HCT116 (cell line): ENCODE data around the gene PSKH1. TPM values are rescaled to one million over a fixed set of nuclear protein-coding genes. Genes with fewer than 3 reads are reported as not detected.
A peak's percentile ranks its signal among the peaks of the same experiment; 100 is the strongest.

Experiments used
- ATAC-seq: fragments of 200-7000 bp; cut with Tn5 transposase; 2 replicates; pipeline ENCODE4 v1.9.1; 2020; ENCODE audit warnings: mild to moderate bottlenecking, moderate library complexity
- BruUV-seq: library from RNA; stranded (reverse); fragments of 400-500 nt; replicated peaks from 2 replicates; lab custom pipeline; 2021; lab: Mats Ljungman, UMichigan
- CTCF ChIA-PET: fragments of 300-600 bp; sonication (Branson Sonifier 250); formaldehyde crosslinking; loops from one replicate; lab custom pipeline; 2021; ENCODE audit warnings: antibody characterized with exemption; lab: Charles Lee
- POLR2A ChIA-PET: fragments of 300-600, 350-600 bp; sonication (Branson Sonifier 250); formaldehyde crosslinking; loops from one replicate; lab custom pipeline; 2021; ENCODE audit warnings: antibody characterized with exemption; lab: Charles Lee
- RAD21 ChIA-PET, 2 experiments: fragments of 300-600 bp; sonication (Branson Sonifier 250); formaldehyde crosslinking; loops; one replicate each; lab custom pipeline; 2023; ENCODE audit warnings: low total read pairs in 2 of 2; ENCODE audit not compliant: uncharacterized antibody in 2 of 2, unreplicated experiment in 2 of 2, low non-redundant PET in 1 of 2; lab: Charles Lee
- DNase-seq: peaks from one replicate; pipeline ENCODE4 v3.0.0-alpha.2; 2010; ENCODE audit warnings: low read depth, low spot score
- H2AFZ ChIP-seq: fragments of 200-600 bp; shearing (Covaris generic), sonication (generic); 2 replicates; pipeline ENCODE4 v1.6.1; 2017; ENCODE audit warnings: low read depth, mixed run types, mixed read lengths, antibody characterized with exemption, low read length; ENCODE audit not compliant: poor library complexity, severe bottlenecking
- H3K27ac ChIP-seq: 2 replicates; pipeline ENCODE4 v1.5.1; 2012; ENCODE audit warnings: low read depth, low read length
- H3K27me3 ChIP-seq: fragments of 200-600 bp; sonication (generic); 2 replicates; pipeline ENCODE4 v1.6.1; 2016; ENCODE audit warnings: mixed run types, low read length, mixed read lengths; ENCODE audit not compliant: insufficient read depth
- H3K36me3 ChIP-seq, 2 experiments: fragments of 200-500 bp in 1 of 2; fragments of 200-600 bp in 1 of 2; sonication (Bioruptor generic) in 1 of 2; sonication (generic) in 1 of 2; 2 replicates each; pipeline versions ENCODE4 v1.5.1 to v1.6.1; 2014 to 2016; ENCODE audit warnings: low read length in 2 of 2, inconsistent platforms in 1 of 2, mixed read lengths in 1 of 2, mixed run types in 1 of 2; ENCODE audit not compliant: insufficient read depth in 2 of 2, control insufficient read depth in 1 of 2
- H3K4me1 ChIP-seq, 2 experiments: fragments of 200-600 bp in 1 of 2; sonication (generic) in 1 of 2; 2 replicates each; pipeline versions ENCODE4 v1.5.1 to v1.6.1; 2012 to 2017; ENCODE audit warnings: low read length in 2 of 2, inconsistent platforms in 1 of 2, mild to moderate bottlenecking in 1 of 2, mixed read lengths in 1 of 2, mixed run types in 1 of 2, moderate library complexity in 1 of 2; ENCODE audit not compliant: insufficient read depth in 2 of 2, control insufficient read depth in 1 of 2
- H3K4me2 ChIP-seq: fragments of 200-600 bp; sonication (generic); 2 replicates; pipeline ENCODE4 v1.6.1; 2017; ENCODE audit warnings: mixed run types, low read length, mixed read lengths
- H3K4me3 ChIP-seq, 2 experiments: fragments of 200-600 bp in 1 of 2; sonication (generic) in 1 of 2; replicated peaks in 1 of 2; 2 replicates each; pipeline ENCODE4 v1.5.1; 2011 to 2016; ENCODE audit warnings: low read length in 2 of 2, control low read depth in 1 of 2, low read depth in 1 of 2, mild to moderate bottlenecking in 1 of 2, mixed read lengths in 1 of 2, mixed run types in 1 of 2
- H3K79me2 ChIP-seq: fragments of 200-600 bp; sonication (generic); 2 replicates; pipeline ENCODE4 v1.6.1; 2017; ENCODE audit warnings: mild to moderate bottlenecking, mixed run types, low read length, moderate library complexity, mixed read lengths; ENCODE audit not compliant: insufficient read depth
- H3K9ac ChIP-seq: fragments of 200-600 bp; sonication (generic); 2 replicates; pipeline ENCODE4 v1.6.1; 2016; ENCODE audit warnings: low read length, mixed read lengths
- H3K9me2 ChIP-seq: fragments of 200-600 bp; sonication (generic), shearing (Covaris generic); 2 replicates; pipeline ENCODE4 v1.6.1; 2017; ENCODE audit warnings: mixed run types, mild to moderate bottlenecking, moderate library complexity; ENCODE audit not compliant: insufficient read depth
- H3K9me3 ChIP-seq, 2 experiments: fragments of 200-500 bp in 1 of 2; fragments of 200-600 bp in 1 of 2; sonication (Bioruptor generic) in 1 of 2; sonication (generic) in 1 of 2; 2 replicates each; pipeline ENCODE4 v1.6.1; 2014 to 2017; ENCODE audit warnings: low read length in 2 of 2, mixed read lengths in 2 of 2, inconsistent platforms in 1 of 2, low read depth in 1 of 2, mild to moderate bottlenecking in 1 of 2, mixed run types in 1 of 2, moderate library complexity in 1 of 2; ENCODE audit not compliant: control insufficient read depth in 1 of 2, insufficient read depth in 1 of 2
- H4K20me1 ChIP-seq: fragments of 200-600 bp; sonication (generic), shearing (Covaris generic); 2 replicates; pipeline ENCODE4 v1.6.1; 2017; ENCODE audit warnings: mixed run types, mild to moderate bottlenecking, moderate library complexity; ENCODE audit not compliant: insufficient read depth
- EGR1 ChIP-seq: IDR thresholded peaks from 2 replicates; pipeline ENCODE4 v1.6.1; 2012; ENCODE audit warnings: low read depth
- MAX ChIP-seq: IDR thresholded peaks from 2 replicates; pipeline ENCODE4 v1.6.1; 2012
- POLR2A ChIP-seq: IDR thresholded peaks from 2 replicates; pipeline ENCODE4 v1.7.0; 2011; ENCODE audit warnings: borderline replicate concordance; ENCODE audit not compliant: insufficient read depth, insufficient read length; ENCODE audit errors: extremely low read depth
- POLR2AphosphoS5 ChIP-seq: IDR thresholded peaks from 2 replicates; pipeline ENCODE4 v1.6.1; 2011; ENCODE audit warnings: mild to moderate bottlenecking, low read depth, low read length, moderate library complexity
- SRF ChIP-seq: IDR thresholded peaks from 2 replicates; pipeline ENCODE4 v1.6.1; 2012; ENCODE audit warnings: low read depth
- ZBTB33 ChIP-seq: IDR thresholded peaks from 2 replicates; pipeline ENCODE4 v1.6.1; 2011; ENCODE audit warnings: mild to moderate bottlenecking, low read length, moderate library complexity; ENCODE audit not compliant: insufficient replicate concordance; ENCODE audit errors: extremely low read depth
- ZFX ChIP-seq: fragments of 450-650 bp; IDR thresholded peaks from 2 replicates; pipeline ENCODE4 v1.6.1; 2017
- intact Hi-C: fragments of 100-400 bp; cut with micrococcal nuclease; formaldehyde crosslinking; loops from 2 replicates; pipeline ENCODE4 v1.10.0; 2022
- total RNA-seq: library from RNA; stranded (reverse); gene quantifications from one replicate; pipeline ENCODE4 v1.2.1, GENCODE V29; 2021; ENCODE audit not compliant: unreplicated experiment

The PSKH1 gene
- total RNA-seq, 1 experiment from 2014 or later = 16.2 TPM

- no peaks in the 10 kb centered on the region for H3K9me2 ChIP-seq
- BruUV-seq = no TSS peak
- CTCF ChIA-PET = interaction anchor here (0.6 kb wide), 1 partner anchor 20 kb away, joined by 3 read pairs; no protein-coding TSS in a partner anchor
- H3K4me3 ChIP-seq = peak within 1 kb of the TSS; percentile 86
- H3K36me3 ChIP-seq = no peaks in the 10 kb centered on the region
- peak within 1 kb of the TSS; percentile 87 for H3K4me2 ChIP-seq
- intact Hi-C loops = no loop called here
- H3K4me1 ChIP-seq = peaks cover 21 to 26% of the 10 kb centered on the region in 2 experiments
- peak within 1 kb of the TSS; percentile 20 for H2AFZ ChIP-seq
- RAD21 ChIA-PET = no interaction called here
- no peaks in the 10 kb centered on the region for H4K20me1 ChIP-seq
- H3K9me3 ChIP-seq = no peaks in the 10 kb centered on the region
- peaks cover 32% of the 10 kb centered on the region for H3K79me2 ChIP-seq
- ATAC-seq (peak; percentile 83), DNase-seq (peak; percentile 19)
- no peaks in the 10 kb centered on the region for H3K27me3 ChIP-seq
- TF ChIP-seq ZFX (peak; percentile 77; the same call in 1 of the 2 replicates), ZBTB33 (peak; percentile 62), POLR2A (peak; percentile 33), POLR2AphosphoS5 (peak; percentile 77), EGR1 (peak; percentile 82), MAX (no peak), SRF (no peak)
- peak within 1 kb of the TSS; percentile 87 for H3K27ac ChIP-seq
- peak within 1 kb of the TSS; percentile 92 for H3K9ac ChIP-seq
- POLR2A ChIA-PET = no interaction called here
Measured at GRCh38 chr16:67968400-67969253, 75.6 kb downstream of the PSKH1 start, which contains the start of gene SLC12A4. SLC12A4 (minus strand) TSS chr16:67968637; CDS start chr16:67968553, 84 bp downstream.
